A549 (cell line): Measurements from ENCODE around the gene PSMA3.

ENCODE experiments used
- BHLHE40 ChIP-seq: IDR thresholded peaks from 2 replicates; pipeline ENCODE4 v1.6.1; 2012; ENCODE audit warnings: low read depth, low read length, inconsistent platforms
- CHD4 ChIP-seq: fragments of 200-600 bp; sonication (generic); IDR thresholded peaks from 2 replicates; pipeline ENCODE4 v1.6.1; 2016; ENCODE audit warnings: antibody characterized with exemption, mild to moderate bottlenecking, borderline replicate concordance
- CTCF ChIP-seq: fragments of >200 bp; sonication (Bioruptor Twin); formaldehyde crosslinking; IDR thresholded peaks from 3 replicates; pipeline ENCODE4 v1.5.1; 2016
- EHMT2 ChIP-seq: fragments of 200-600 bp; sonication (generic); IDR thresholded peaks from 2 replicates; pipeline ENCODE4 v1.6.1; 2016; ENCODE audit warnings: antibody characterized with exemption, low read depth, mild to moderate bottlenecking, moderate library complexity
- EP300 ChIP-seq, 2 experiments: fragments of >200 bp; sonication (Bioruptor Twin); formaldehyde crosslinking; IDR thresholded peaks; 2 replicates in 1 of 2; 3 replicates in 1 of 2; pipeline ENCODE4 v1.6.1; 2016 to 2017
- GATA3 ChIP-seq: IDR thresholded peaks from 2 replicates; pipeline ENCODE4 v1.6.1; 2012; ENCODE audit warnings: borderline replicate concordance
- HDAC2 ChIP-seq: fragments of 200-600 bp; sonication (generic); IDR thresholded peaks from 2 replicates; pipeline ENCODE4 v1.6.1; 2016
- HOXA7 ChIP-seq: fragments of 250-450 bp; sonication (Bioruptor Pico); IDR thresholded peaks from 2 replicates; pipeline ENCODE4 v1.5.0; 2020; ENCODE audit warnings: mild to moderate bottlenecking, moderate library complexity
- POLR2A ChIP-seq: IDR thresholded peaks from 2 replicates; pipeline ENCODE4 v1.6.1; 2012; ENCODE audit warnings: mild to moderate bottlenecking, low read length
- USF2 ChIP-seq: fragments of 450-650 bp; IDR thresholded peaks from 2 replicates; pipeline ENCODE4 v1.6.1; 2014; ENCODE audit warnings: antibody characterized with exemption

DNA sequence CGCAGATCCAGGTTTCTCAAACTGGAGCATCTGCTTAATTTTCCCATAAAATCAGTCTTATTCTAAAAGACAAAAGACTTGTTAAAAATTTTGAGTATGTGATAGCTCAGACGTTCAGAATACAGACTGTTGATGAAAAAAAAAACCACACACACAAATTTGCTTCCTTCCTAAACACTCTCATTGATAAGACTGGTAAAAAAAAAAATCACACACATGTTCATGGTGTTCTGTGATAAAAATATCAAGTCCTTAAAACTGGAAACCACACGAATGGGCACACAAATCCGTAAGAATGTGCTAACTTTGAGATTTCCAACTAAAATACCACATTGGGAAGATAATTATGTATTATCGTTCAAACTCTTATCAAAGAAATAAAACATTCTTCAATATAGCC, 47.0 kb downstream of the PSMA3 start:
- TF ChIP-seq EP300 (IDR thresholded peaks at IDR 0.05) (no peak), CTCF (no peak), USF2 (no peak), HDAC2 (no peak), BHLHE40 (no peak), HOXA7 (no peak), GATA3 (no peak), POLR2A (no peak), EHMT2 (no peak), CHD4 (no peak)
